Loucy (cell line): ENCODE data around the gene AAGAB.

Source experiments
- H2AFZ ChIP-seq: fragments of 200-600 bp; sonication (generic); 2 replicates; pipeline ENCODE4 v1.6.0; 2016; ENCODE audit warnings: antibody characterized with exemption, mild to moderate bottlenecking, low read length, moderate library complexity
- H3F3A ChIP-seq: fragments of 200-600 bp; 2 replicates; pipeline ENCODE4 v1.6.0; 2016; ENCODE audit warnings: antibody characterized with exemption, low read depth, mild to moderate bottlenecking
- H3K27me3 ChIP-seq: fragments of 200-600 bp; sonication (generic); 2 replicates; pipeline ENCODE4 v1.6.1; 2014; ENCODE audit warnings: low read length, mild to moderate bottlenecking; ENCODE audit not compliant: insufficient read depth, poor library complexity, severe bottlenecking
- H3K36me3 ChIP-seq: fragments of 200-600 bp; sonication (generic); 2 replicates; pipeline ENCODE4 v1.6.1; 2016; ENCODE audit warnings: low read length; ENCODE audit not compliant: insufficient read depth
- H3K4me1 ChIP-seq: fragments of 200-600 bp; sonication (generic); 2 replicates; pipeline ENCODE4 v1.5.1; 2014; ENCODE audit warnings: low read length, mild to moderate bottlenecking; ENCODE audit not compliant: insufficient read depth, poor library complexity, severe bottlenecking
- H3K4me2 ChIP-seq: fragments of 200-600 bp; sonication (generic); 2 replicates; pipeline ENCODE4 v1.6.0; 2014; ENCODE audit warnings: antibody characterized with exemption, low read length, low read depth, mild to moderate bottlenecking; ENCODE audit not compliant: poor library complexity, severe bottlenecking
- H3K4me3 ChIP-seq: fragments of 200-600 bp; sonication (generic); 2 replicates; pipeline ENCODE4 v1.5.1; 2014; ENCODE audit warnings: low read length, mild to moderate bottlenecking, mixed read lengths; ENCODE audit not compliant: poor library complexity, severe bottlenecking
- H3K79me2 ChIP-seq: fragments of 200-600 bp; sonication (generic); 2 replicates; pipeline ENCODE4 v1.6.1; 2014; ENCODE audit warnings: low read length; ENCODE audit not compliant: insufficient read depth
- H3K9ac ChIP-seq: fragments of 200-600 bp; sonication (generic); 2 replicates; pipeline ENCODE4 v1.6.0; 2014; ENCODE audit warnings: mild to moderate bottlenecking, low read depth, low read length, moderate library complexity; ENCODE audit not compliant: poor library complexity, severe bottlenecking
- H3K9me2 ChIP-seq: fragments of 200-600 bp; sonication (generic); replicated peaks from 2 replicates; pipeline ENCODE4 v1.6.1; 2016; ENCODE audit warnings: low read depth, low read length, mixed read lengths
- H3K9me3 ChIP-seq: fragments of 200-600 bp; sonication (generic); 2 replicates; pipeline ENCODE4 v1.6.1; 2014; ENCODE audit warnings: mild to moderate bottlenecking, antibody characterized with exemption, low read length, low read depth; ENCODE audit not compliant: insufficient read depth
- H4K20me1 ChIP-seq: fragments of 200-600 bp; sonication (generic); 2 replicates; pipeline ENCODE4 v1.6.0; 2014; ENCODE audit warnings: antibody characterized with exemption, low read length, mild to moderate bottlenecking; ENCODE audit not compliant: insufficient read depth, poor library complexity, severe bottlenecking
- CTCF ChIP-seq: fragments of 200-600 bp; sonication (generic); conservative IDR thresholded peaks from 2 replicates; pipeline ENCODE4 v1.5.1; 2014; ENCODE audit warnings: mild to moderate bottlenecking, antibody characterized with exemption, low read length
- EZH2phosphoT487 ChIP-seq: fragments of 200-600 bp; IDR thresholded peaks from 2 replicates; pipeline ENCODE4 v1.6.1; 2018; ENCODE audit warnings: antibody characterized with exemption, mild to moderate bottlenecking, moderate library complexity, borderline replicate concordance

The AAGAB gene

GRCh38 chr15:67216859-67217258 is 37.6 kb downstream of the AAGAB start:
- TF ChIP-seq EZH2phosphoT487 (no peak), CTCF (no peak)
- H3K4me2 ChIP-seq, result no peak overlapping the region
- no peak overlapping the region for H2AFZ ChIP-seq
- no peaks in the 10 kb centered on the region; the same call in 1 of the 2 replicates for H3K9me3 ChIP-seq
- no peaks in the 10 kb centered on the region for H3K27me3 ChIP-seq
- H3K4me3 ChIP-seq, result no peak overlapping the region
- H3F3A ChIP-seq, result no peaks in the 10 kb centered on the region
- no peaks in the 10 kb centered on the region for H3K4me1 ChIP-seq
- no peak overlapping the region for H3K9ac ChIP-seq
- peaks cover 13% of the 10 kb centered on the region; the same call in 1 of the 2 replicates for H3K36me3 ChIP-seq
- no peaks in the 10 kb centered on the region for H4K20me1 ChIP-seq
- H3K9me2 ChIP-seq, result no peaks in the 10 kb centered on the region
- H3K79me2 ChIP-seq, result no peaks in the 10 kb centered on the region

GRCh38 chr15:67215102-67215501 is 39.4 kb downstream of the AAGAB start:
- Histone ChIP-seq H3K4me2 (no peak overlapping the region), H3K27me3 (no peaks in the 10 kb centered on the region), H3K4me3 (no peak overlapping the region), H3K9me2 (no peaks in the 10 kb centered on the region), H3K79me2 (no peaks in the 10 kb centered on the region), H4K20me1 (no peaks in the 10 kb centered on the region), H3K4me1 (no peaks in the 10 kb centered on the region), H3F3A (no peaks in the 10 kb centered on the region), H3K9me3 (no peaks in the 10 kb centered on the region; the same call in 1 of the 2 replicates), H2AFZ (no peak overlapping the region), H3K36me3 (peaks cover 13% of the 10 kb centered on the region; the same call in 1 of the 2 replicates), H3K9ac (no peak overlapping the region)
- TF ChIP-seq CTCF (no peak), EZH2phosphoT487 (no peak)

DNA sequence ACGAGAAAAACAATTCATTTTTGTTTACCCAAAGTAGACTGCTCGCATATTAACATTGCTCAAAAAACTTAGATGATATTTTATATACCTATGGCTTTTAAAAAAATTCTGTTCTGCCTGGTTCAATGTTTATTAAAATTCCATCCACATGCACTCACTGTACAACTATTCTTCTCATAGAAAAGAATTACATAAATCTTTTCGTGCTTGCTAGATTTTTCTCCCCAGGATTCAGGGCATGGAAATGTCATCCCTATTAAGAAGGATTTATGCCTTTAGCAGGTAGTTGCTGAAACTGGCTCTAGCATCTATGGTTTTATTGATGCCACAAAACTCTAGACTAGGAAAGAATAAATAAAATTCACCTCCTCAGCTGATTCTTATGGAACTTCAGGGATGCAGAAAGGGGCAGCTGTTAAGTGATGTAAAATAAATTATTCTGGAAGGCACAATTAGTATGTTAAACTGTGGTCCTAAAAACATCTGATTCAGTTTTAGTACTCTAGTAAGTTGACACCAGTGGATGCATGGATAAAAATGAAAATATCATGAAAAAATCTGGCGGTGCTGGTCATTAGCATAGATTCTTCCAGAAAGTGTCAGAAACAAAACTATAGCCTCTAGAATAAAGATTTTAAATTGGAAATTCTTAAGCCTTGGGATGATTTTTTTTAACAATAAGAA is 41.6 kb downstream of the AAGAB start:
- Histone ChIP-seq H3K9me3 (no peaks in the 10 kb centered on the region), H4K20me1 (no peaks in the 10 kb centered on the region), H3K9ac (no peak overlapping the region), H3K9me2 (no peaks in the 10 kb centered on the region), H3K36me3 (peaks cover 16% of the 10 kb centered on the region; the same call in 1 of the 2 replicates), H3K27me3 (no peaks in the 10 kb centered on the region), H3F3A (no peaks in the 10 kb centered on the region), H2AFZ (no peak overlapping the region), H3K4me1 (no peaks in the 10 kb centered on the region), H3K4me2 (no peak overlapping the region), H3K4me3 (no peak overlapping the region), H3K79me2 (no peaks in the 10 kb centered on the region)
- no peak for TF ChIP-seq CTCF
- TF ChIP-seq EZH2phosphoT487, result no peak
